ENCODE measurements around the gene ITPR2.

DNA sequence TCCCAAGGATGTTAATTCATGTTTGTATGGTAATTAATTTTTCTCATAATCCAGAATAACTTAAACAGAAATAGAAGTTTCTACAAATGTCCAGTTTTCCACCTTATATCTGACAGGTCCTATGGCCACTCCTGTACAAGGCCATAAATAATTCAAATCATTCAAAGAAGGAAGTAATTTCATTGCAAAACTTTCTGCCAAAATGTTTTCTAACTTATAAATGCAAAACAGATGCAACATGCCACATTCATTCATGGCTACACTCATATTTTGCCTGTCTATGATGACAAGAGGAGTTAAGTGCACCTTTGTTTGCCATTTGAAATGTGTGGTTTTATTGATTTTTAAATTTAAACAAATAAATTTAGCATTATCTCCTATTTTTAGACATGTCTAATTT is 34.4 kb downstream of the ITPR2 start:
- TF ChIP-seq SP1 (IDR thresholded peaks at IDR 0.05) (no peak), HNF4G (IDR thresholded peaks at IDR 0.05) (no peak), RAD21 (IDR thresholded peaks at IDR 0.05) (no peak), FOXA1 (IDR thresholded peaks at IDR 0.05) (no peak), JUND (IDR thresholded peaks at IDR 0.05) (no peak), GABPA (IDR thresholded peaks at IDR 0.05 in 1 of 2, conservative IDR thresholded peaks at IDR 0.05 in 1 of 2) (no peak), TAF1 (conservative IDR thresholded peaks at IDR 0.05) (no peak)
- TF ChIP-seq, protein P1, sequence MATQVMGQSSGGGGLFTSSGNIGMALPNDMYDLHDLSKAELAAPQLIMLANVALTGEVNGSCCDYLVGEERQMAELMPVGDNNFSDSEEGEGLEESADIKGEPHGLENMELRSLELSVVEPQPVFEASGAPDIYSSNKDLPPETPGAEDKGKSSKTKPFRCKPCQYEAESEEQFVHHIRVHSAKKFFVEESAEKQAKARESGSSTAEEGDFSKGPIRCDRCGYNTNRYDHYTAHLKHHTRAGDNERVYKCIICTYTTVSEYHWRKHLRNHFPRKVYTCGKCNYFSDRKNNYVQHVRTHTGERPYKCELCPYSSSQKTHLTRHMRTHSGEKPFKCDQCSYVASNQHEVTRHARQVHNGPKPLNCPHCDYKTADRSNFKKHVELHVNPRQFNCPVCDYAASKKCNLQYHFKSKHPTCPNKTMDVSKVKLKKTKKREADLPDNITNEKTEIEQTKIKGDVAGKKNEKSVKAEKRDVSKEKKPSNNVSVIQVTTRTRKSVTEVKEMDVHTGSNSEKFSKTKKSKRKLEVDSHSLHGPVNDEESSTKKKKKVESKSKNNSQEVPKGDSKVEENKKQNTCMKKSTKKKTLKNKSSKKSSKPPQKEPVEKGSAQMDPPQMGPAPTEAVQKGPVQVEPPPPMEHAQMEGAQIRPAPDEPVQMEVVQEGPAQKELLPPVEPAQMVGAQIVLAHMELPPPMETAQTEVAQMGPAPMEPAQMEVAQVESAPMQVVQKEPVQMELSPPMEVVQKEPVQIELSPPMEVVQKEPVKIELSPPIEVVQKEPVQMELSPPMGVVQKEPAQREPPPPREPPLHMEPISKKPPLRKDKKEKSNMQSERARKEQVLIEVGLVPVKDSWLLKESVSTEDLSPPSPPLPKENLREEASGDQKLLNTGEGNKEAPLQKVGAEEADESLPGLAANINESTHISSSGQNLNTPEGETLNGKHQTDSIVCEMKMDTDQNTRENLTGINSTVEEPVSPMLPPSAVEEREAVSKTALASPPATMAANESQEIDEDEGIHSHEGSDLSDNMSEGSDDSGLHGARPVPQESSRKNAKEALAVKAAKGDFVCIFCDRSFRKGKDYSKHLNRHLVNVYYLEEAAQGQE (IDR thresholded peaks at IDR 0.05) = no peak
- TF ChIP-seq, protein P2, sequence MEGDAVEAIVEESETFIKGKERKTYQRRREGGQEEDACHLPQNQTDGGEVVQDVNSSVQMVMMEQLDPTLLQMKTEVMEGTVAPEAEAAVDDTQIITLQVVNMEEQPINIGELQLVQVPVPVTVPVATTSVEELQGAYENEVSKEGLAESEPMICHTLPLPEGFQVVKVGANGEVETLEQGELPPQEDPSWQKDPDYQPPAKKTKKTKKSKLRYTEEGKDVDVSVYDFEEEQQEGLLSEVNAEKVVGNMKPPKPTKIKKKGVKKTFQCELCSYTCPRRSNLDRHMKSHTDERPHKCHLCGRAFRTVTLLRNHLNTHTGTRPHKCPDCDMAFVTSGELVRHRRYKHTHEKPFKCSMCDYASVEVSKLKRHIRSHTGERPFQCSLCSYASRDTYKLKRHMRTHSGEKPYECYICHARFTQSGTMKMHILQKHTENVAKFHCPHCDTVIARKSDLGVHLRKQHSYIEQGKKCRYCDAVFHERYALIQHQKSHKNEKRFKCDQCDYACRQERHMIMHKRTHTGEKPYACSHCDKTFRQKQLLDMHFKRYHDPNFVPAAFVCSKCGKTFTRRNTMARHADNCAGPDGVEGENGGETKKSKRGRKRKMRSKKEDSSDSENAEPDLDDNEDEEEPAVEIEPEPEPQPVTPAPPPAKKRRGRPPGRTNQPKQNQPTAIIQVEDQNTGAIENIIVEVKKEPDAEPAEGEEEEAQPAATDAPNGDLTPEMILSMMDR (IDR thresholded peaks at IDR 0.05; ENCODE audit: low read depth, low read length, missing input control) = no peak
- TF ChIP-seq, protein P3, sequence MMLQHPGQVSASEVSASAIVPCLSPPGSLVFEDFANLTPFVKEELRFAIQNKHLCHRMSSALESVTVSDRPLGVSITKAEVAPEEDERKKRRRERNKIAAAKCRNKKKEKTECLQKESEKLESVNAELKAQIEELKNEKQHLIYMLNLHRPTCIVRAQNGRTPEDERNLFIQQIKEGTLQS (IDR thresholded peaks at IDR 0.05) = no peak
- TF ChIP-seq, protein P4, sequence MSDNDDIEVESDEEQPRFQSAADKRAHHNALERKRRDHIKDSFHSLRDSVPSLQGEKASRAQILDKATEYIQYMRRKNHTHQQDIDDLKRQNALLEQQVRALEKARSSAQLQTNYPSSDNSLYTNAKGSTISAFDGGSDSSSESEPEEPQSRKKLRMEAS (IDR thresholded peaks at IDR 0.05) = no peak
- TF ChIP-seq, protein P5, sequence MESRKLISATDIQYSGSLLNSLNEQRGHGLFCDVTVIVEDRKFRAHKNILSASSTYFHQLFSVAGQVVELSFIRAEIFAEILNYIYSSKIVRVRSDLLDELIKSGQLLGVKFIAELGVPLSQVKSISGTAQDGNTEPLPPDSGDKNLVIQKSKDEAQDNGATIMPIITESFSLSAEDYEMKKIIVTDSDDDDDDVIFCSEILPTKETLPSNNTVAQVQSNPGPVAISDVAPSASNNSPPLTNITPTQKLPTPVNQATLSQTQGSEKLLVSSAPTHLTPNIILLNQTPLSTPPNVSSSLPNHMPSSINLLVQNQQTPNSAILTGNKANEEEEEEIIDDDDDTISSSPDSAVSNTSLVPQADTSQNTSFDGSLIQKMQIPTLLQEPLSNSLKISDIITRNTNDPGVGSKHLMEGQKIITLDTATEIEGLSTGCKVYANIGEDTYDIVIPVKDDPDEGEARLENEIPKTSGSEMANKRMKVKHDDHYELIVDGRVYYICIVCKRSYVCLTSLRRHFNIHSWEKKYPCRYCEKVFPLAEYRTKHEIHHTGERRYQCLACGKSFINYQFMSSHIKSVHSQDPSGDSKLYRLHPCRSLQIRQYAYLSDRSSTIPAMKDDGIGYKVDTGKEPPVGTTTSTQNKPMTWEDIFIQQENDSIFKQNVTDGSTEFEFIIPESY (IDR thresholded peaks at IDR 0.05) = no peak
